Kidney capillary endothelial cell (primary cell): ENCODE results near the gene CFB.
A peak's percentile ranks its signal among the peaks of the same experiment; 100 is the strongest.
"Not testable (repeated sequence)": the region's sequence is repeated elsewhere in the genome, so short reads cannot be mapped to it uniquely, and the experiment has no call there.

Experiments used
- DNase-seq: peaks from one replicate; pipeline ENCODE4 v3.0.0-alpha.2; 2018; ENCODE audit warnings: low spot score

Gene CFB

GRCh38 chr6:31945507-31946369 lies at the start of gene CFB:
Gene CFB (plus strand): TSS chr6:31946095. CDS start chr6:31946222, 127 bp downstream.
- DNase-seq: no peak

GRCh38 chr6:31896493-31896855 lies 49.4 kb upstream of the CFB start:
- no peak for DNase-seq

- DNase-seq: no peak
Observed at GRCh38 chr6:31896856-31897611, 48.9 kb upstream of the CFB start.

- DNase-seq: peak; percentile 73
Observed at GRCh38 chr6:31897612-31898382, 48.1 kb upstream of the CFB start, which contains the start of gene EHMT2. Gene EHMT2 (minus strand): TSS chr6:31897698. CDS start chr6:31897677, 21 bp downstream.

- DNase-seq: no peak
Observed at GRCh38 chr6:31898383-31899011, 47.4 kb upstream of the CFB start.

GRCh38 chr6:31899215-31899614 lies 46.7 kb upstream of the CFB start:
- no peak for DNase-seq

GRCh38 chr6:31899882-31900722 lies 45.8 kb upstream of the CFB start:
- DNase-seq: no peak

- DNase-seq: no peak
Observed at GRCh38 chr6:31900917-31901414, 44.9 kb upstream of the CFB start.

GRCh38 chr6:31901415-31901952 lies 44.4 kb upstream of the CFB start:
- no peak for DNase-seq

- peak; percentile 36 for DNase-seq
Observed at GRCh38 chr6:31901953-31902643, 43.8 kb upstream of the CFB start, which contains the start of gene ZBTB12. Gene ZBTB12 (minus strand): TSS chr6:31902086. CDS start chr6:31901305, 781 bp downstream.

GRCh38 chr6:31903957-31904356 lies 41.9 kb upstream of the CFB start:
- DNase-seq: no peak

GRCh38 chr6:31905041-31905440 lies 40.9 kb upstream of the CFB start:
- DNase-seq: no peak

- DNase-seq: no peak
Observed at GRCh38 chr6:31906122-31906521, 39.8 kb upstream of the CFB start.

GRCh38 chr6:31906727-31907126 lies 39.2 kb upstream of the CFB start:
- not testable (repeated sequence) for DNase-seq

GRCh38 chr6:31907158-31907813 lies 38.6 kb upstream of the CFB start:
- DNase-seq: no peak

- DNase-seq: not testable (repeated sequence)
Observed at GRCh38 chr6:31908255-31908654, 37.6 kb upstream of the CFB start.

GRCh38 chr6:31908791-31909190 lies 37.1 kb upstream of the CFB start:
- no peak for DNase-seq

- DNase-seq: not testable (repeated sequence)
Observed at GRCh38 chr6:31909298-31909697, 36.6 kb upstream of the CFB start.
